NCI-H1694 (cell line): ENCODE measurements around the gene APEH.

Experiments
- DNase-seq: peaks from one replicate; lab custom pipeline; 2025; lab: John Stamatoyannopoulos, UW

APEH gene

DNA sequence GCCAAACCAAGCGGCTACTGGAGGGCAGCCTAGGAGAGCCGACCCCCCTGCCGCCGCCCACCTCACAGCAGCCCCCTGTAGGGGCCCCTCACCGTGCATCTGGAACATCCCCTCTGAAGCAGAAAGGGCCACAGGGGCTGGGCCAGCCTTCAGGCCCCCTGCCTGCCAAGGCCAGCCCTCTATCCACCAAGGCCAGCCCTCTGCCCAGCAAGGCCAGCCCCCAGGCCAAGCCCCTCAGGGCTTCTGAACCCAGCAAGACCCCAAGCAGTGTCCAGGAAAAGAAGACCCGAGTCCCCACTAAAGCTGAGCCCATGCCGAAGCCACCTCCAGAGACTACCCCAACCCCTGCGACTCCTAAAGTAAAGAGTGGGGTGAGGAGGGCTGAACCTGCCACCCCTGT lies 23.5 kb upstream of the APEH start:
- DNase-seq, result no peak

DNA sequence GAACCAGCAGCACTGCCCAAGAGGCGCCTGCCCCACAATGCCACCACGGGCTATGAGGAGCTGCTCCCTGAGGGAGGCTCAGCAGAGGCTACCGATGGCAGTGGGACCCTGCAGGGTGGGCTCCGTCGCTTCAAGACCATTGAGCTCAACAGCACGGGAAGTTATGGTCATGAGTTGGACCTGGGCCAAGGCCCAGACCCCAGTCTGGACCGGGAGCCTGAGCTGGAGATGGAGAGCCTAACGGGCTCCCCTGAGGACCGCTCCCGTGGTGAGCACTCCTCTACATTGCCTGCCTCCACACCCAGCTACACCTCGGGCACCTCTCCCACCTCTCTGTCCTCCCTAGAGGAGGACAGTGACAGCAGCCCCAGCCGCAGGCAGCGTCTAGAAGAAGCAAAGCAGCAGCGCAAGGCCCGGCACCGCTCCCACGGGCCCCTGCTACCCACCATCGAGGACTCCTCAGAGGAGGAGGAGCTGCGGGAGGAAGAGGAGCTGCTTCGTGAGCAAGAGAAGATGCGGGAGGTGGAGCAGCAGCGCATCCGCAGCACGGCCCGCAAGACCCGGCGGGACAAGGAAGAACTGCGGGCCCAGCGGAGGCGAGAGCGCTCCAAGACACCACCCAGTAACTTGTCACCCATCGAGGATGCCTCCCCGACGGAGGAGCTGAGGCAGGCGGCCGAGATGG lies 21.8 kb upstream of the APEH start:
- DNase-seq, result no peak

GRCh38 chr3:49652903-49653415 lies 21.2 kb upstream of the APEH start:
- no peak for DNase-seq

DNA sequence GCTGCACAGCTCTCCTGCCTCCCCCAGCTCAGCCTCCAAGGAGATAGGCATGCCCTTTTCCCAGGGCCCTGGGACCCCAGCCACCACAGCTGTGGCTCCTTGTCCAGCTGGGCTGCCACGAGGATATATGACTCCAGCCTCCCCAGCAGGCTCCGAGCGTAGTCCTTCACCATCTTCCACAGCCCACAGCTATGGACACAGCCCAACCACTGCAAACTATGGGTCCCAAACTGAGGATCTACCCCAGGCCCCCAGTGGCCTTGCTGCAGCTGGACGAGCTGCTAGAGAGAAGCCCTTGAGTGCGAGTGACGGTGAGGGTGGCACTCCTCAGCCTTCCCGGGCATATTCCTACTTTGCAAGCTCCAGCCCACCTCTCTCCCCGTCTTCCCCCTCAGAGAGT lies 20.5 kb upstream of the APEH start:
- no peak for DNase-seq

DNA sequence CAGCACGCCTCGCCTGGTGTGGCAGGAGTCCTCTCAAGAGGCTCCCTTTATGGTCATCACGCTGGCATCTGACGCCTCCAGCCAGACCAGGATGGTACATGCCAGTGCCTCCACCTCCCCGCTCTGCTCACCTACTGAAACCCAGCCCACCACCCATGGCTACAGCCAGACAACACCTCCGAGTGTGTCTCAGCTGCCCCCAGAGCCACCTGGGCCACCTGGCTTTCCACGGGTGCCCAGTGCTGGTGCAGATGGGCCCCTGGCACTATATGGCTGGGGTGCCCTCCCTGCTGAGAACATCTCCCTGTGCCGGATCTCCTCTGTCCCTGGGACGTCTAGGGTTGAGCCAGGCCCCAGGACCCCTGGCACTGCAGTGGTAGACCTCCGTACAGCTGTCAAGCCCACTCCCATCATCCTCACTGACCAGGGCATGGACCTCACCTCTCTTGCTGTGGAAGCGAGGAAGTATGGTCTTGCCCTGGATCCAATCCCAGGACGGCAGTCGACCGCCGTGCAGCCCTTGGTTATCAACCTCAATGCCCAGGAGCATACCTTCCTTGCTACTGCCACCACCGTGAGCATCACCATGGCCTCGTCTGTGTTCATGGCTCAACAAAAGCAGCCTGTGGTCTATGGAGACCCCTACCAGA lies 19.9 kb upstream of the APEH start:
- no peak for DNase-seq

GRCh38 chr3:49654955-49655556 lies 19.1 kb upstream of the APEH start:
- no peak for DNase-seq

DNA sequence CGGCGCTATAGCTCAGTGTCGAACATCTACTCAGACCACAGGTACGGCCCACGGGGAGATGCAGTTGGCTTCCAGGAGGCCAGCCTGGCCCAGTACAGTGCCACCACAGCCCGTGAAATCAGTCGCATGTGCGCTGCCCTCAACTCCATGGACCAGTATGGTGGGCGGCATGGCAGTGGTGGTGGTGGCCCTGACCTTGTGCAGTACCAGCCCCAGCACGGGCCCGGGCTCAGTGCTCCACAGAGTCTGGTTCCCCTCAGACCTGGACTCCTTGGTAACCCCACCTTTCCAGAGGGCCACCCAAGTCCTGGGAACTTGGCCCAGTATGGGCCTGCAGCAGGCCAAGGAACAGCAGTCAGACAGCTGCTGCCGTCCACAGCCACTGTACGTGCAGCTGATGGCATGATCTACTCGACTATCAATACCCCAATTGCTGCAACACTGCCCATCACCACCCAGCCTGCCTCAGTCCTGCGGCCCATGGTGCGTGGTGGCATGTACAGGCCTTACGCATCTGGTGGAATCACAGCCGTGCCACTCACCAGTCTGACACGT lies 18.3 kb upstream of the APEH start:
- DNase-seq, result no peak

GRCh38 chr3:49656541-49657112 lies 17.5 kb upstream of the APEH start:
- peak; percentile 18 for DNase-seq

GRCh38 chr3:49657208-49657915 lies 16.8 kb upstream of the APEH start:
- DNase-seq, result no peak

DNA sequence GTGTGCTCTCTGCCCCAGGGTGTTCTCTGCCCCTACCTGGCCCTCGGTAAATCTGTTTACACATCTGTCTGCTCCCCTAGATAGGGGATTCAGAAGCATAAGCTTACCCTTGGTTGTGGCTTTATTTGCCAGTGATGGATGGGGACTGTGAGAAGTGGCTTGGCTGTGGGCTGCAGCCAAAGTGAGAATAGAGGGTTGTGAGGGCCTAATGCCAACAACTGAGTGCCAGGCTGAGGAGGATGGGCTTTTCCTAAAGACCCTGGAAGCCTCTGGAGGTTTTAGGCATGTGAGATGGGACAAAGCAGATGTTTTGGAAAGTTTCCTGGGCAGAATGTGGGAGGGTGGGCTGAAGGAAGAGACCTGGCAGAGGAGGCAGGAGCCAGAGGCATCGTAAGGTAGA lies 15.4 kb upstream of the APEH start:
- DNase-seq, result no peak

DNA sequence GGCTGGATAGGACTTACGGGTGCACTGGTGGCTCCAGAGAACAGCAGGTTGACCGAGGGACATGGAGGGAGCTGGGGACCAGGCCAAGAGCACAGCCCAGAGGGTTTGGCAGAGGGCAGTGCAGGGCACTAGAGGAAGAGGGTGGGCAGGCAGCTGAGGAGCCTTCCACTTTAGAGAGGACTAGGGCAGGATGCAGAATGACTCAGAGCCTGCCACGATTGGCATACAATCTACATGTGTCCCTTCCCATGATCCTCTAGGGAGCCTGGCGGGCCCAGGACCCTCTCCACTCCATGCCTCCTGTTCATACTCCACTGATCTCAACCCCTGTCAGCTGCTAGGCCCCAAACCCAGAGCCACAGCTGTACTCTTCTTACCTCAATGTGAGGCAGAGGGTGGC lies 14.4 kb upstream of the APEH start:
- no peak for DNase-seq

DNA sequence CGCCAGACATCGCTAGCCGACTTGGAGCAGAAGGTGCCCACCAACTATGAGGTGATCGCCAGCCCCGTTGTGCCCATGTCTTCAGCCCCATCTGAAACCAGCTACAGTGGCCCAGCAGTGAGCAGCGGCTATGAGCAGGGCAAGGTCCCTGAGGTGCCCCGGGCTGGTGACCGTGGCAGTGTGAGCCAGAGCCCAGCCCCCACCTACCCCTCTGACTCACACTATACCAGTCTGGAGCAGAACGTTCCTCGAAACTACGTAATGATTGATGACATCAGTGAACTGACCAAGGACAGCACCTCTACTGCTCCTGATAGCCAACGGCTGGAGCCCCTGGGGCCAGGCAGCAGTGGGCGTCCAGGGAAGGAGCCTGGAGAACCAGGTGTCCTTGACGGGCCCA lies 12.9 kb upstream of the APEH start:
- DNase-seq, result no peak

GRCh38 chr3:49662021-49662420 lies 12.1 kb upstream of the APEH start:
- no peak for DNase-seq

DNA sequence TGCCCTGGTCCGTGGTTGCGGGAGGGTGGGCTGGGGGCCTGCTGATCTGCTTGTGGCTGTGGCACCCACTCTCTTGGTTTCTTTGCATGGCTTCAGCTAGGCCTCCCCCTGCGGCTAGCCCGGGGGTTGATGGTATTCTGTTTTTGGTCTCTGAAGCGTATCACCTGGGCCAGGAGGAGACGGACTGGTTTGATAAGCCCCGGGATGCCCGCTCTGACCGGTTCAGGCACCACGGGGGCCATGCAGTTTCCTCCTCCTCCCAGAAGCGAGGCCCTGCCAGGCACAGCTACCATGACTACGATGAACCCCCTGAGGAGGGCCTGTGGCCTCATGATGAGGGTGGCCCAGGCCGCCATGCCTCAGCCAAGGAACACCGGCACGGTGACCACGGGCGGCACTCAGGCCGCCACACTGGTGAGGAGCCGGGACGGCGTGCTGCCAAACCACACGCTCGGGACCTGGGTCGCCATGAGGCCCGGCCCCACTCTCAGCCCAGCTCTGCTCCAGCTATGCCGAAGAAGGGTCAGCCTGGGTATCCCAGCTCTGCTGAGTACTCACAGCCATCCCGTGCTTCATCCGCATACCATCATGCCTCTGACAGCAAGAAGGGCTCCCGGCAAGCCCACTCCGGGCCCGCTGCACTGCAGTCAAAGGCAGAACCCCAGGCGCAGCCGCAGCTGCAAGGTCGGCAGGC lies 11.3 kb upstream of the APEH start:
- no peak for DNase-seq

DNA sequence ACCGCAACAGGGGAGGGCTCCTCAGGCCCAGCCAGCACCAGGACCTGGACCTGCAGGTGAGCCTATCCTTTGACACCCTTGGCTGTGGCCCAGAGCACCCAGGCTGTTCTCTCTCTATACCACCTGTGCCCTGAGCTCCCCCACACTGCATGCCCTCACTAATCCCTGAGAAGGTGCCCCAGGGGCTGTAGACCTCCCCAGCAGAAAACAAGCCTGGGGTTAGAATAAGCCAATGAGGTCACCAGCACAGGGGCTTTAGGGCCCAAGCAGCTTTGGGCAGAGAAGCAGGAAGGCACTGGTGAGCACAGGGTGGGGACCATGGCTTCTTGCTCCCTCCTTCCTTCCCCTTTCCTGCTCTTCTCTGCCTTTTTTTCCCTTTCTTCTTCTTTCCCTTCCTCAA lies 10.3 kb upstream of the APEH start:
- no peak for DNase-seq

DNA sequence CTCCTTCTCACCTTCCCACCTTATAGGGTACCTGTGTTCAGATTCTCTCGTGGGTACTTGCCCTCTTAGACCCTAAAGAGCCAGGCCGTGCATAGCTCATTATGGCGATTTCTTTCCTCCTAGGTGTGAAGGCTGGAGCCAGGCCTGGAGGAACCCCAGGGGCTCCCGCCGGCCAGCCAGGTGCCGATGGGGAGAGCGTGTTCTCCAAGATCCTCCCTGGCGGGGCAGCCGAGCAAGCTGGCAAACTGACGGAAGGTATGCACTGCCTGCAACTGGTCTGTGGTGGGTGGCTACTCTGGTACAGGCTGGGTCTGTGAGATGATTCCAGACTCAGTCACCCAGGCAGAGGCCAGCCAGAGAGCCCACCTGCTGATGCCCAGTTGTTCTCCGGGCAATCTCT lies 9.9 kb upstream of the APEH start:
- DNase-seq, result no peak

GRCh38 chr3:49665822-49666519 lies 8.2 kb upstream of the APEH start:
- no peak for DNase-seq

GRCh38 chr3:49666592-49666991 lies 7.6 kb upstream of the APEH start:
- no peak for DNase-seq

DNA sequence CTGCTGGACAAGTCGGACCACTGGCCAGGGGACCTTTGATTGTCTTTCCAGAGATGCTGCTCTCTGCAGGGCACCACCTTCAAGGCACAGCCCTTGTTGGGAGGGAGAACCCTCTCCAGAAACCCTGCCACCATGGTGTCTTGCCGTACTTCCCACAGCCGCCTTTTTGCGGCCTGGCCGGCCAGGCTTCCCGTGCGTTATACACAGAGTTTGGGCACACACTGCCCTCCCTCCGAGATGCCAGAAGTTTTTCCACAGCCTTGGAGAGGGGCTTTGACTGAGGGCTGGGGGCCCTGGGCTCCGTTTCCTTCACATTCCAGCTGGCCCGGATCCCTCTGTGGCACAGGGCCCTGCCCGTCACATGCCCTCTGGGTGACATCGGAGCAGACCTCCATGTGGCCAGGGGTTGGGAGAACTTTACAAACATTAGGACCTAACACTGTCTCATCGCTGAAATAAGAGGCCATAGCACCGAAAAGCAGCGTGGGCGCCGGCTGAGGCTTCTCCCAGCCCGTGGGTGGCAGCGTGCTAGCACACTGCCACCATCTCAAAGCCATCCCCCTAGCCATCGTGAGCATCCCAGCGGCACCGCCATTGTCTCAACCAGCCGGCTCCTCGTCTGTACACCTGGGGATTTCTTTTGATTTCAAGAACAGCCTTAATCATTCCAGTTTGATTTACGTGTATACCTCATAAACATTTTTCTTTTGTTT lies 6.3 kb upstream of the APEH start:
- no peak for DNase-seq

- no peak for DNase-seq
These were observed 5.7 kb upstream of the APEH start for GRCh38 chr3:49668414-49668797.
